OCI-M1 (cell line): ENCODE measurements around the gene HTR3D.
"Not testable (repeated sequence)": the region's sequence is repeated elsewhere in the genome, so short reads cannot be mapped to it uniquely, and the experiment has no call there.

Experiments
- DNase-seq: peaks from one replicate; lab custom pipeline; 2025; lab: John Stamatoyannopoulos, UW

HTR3D gene

DNA sequence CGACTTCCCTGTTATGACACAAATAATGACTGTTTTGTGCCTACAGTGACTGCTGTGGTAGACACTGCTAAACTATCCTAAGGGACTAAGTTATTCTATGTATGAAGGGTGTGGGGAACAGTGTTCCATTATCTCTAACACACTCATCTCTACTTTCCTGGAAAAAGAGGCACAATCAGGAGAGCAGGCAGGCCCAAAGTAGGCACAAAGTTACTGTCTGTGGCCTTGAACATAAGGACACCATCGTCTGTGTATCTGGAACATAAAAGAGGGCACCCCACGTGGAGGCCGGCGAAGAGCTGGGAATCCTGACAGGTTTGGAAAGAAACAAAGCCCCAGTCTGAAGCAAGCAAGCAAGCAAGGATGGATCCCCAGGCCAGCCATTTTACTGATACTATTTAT, 15.4 kb upstream of the HTR3D start:
- peak; percentile 64 for DNase-seq

DNA sequence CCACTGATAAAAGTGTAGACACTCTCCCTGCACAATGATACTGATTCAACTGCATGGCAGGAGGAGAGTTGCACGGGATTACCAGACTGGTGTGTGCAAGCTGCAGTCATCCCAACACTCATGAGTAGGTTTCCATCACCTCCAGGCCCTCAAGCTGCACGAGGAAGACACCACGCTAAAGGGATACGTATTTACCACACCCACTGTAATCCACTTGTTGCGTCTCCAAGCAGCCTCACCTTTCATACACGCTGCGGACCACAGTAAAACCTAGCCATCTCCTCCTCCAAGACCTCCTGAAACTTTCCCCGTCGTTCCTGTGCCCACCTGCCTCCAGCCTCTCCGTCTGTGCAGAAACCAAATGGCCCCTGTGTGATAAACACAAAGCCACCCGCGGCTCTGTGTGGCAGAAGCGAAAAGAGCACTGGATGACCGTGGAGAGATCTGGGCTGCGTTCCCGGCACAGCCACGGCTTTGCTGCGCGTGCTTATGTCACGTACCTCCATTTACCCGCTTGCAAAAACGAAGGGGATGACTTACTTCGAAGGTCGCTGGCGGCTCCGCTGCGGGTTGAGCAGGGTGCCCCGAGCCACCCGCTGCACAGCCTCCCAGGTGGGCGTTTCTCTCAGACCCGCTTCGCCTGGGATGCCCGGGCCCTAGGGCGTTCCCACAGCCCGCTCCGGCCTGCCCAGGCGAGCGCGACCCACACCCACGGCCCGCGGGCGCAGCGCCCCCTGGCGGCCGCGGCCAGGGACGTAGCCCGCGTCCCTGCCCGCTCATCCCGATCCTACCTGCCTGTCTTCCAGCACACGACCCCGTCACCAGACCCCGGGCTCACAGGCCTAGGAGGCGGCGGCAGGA, 14.5 kb upstream of the HTR3D start:
- peak; percentile 69 for DNase-seq

DNA sequence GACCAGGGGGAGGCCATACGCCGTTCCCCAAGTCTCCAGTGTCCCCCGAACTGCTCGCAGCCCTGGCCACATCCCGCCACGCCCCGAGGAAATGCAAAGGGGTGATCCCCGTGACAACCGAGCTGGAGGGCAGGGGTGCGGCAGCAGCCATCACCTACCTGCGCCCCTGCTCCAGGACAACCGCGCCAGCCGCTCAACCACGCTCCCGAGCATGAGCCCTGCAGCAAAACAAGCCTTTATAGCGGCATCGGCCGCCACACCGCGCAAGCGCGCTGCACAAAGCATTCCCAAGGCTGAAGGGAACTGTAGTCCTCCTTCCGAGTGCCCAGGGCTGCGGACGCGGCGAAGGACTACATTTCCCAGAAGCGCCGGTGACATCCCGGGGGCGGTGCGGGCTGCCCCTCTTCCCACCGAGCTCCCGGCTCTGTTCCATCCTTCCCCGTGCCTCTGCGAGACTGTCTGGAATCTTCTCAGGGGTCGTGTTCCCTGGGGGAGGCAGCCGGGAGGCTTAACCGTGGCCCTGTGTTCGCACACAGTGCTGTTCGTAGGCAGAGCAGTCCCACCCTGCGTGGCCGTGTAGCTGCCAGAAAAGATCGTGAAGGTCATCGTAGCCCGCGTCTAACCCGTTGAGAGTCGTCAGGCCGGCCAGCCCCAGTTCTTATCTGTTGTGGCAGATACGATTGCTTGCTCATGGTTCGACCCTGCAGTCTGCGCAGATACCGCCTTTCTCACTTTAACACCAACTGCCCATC, 13.7 kb upstream of the HTR3D start, which contains the start of gene ABCC5:
ABCC5 (minus strand) TSS at position 213 of the 752 bp plus-strand sequence. CDS start 3,492 bp downstream, outside the sequence.
- peak; percentile 93 for DNase-seq

DNA sequence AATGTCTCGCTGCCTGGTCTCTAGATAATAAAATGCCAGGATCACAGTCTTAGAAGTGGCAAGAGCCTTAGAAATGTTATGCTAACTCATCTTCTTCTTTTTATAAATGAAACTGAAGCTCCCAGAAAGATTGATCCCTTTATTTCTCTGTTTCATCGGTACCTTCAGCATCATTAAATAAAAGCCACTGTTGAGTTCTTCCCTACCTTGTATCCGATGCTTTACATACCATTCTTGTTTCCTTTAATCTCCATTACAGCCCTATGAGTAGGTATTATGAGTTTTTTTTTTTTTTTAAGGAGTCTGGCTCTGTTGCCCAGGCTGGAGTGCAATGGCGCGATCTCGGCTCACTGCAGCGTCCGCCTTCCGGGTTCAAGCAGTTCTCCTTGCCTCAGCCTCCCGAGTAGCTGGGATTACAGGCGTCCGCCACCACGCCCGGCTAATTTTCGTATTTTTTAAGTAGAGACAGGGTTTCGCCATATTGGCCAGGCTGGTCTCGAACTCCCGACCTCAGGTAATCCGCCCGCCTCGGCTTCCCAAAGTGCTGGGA, 13.0 kb upstream of the HTR3D start:
- DNase-seq = no peak

DNA sequence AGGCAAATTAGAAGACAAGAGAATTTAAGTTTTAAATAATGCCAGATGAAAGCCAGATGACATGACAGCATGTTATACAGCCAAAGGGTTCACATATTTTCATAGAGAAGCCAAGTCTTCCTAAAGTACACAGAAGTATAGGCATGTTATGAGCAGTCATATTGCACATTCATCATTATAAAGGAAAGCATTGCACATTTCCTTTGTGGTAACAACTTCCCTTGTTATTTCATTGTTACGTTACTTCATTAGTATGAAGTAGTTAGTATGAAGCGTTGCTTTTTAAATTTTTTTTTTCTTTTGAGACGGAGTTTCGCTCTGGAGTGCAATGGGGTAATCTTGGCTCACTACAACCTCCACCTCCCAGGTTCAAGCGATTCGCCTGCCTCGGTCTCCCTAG, 9.2 kb upstream of the HTR3D start:
- no peak for DNase-seq

DNA sequence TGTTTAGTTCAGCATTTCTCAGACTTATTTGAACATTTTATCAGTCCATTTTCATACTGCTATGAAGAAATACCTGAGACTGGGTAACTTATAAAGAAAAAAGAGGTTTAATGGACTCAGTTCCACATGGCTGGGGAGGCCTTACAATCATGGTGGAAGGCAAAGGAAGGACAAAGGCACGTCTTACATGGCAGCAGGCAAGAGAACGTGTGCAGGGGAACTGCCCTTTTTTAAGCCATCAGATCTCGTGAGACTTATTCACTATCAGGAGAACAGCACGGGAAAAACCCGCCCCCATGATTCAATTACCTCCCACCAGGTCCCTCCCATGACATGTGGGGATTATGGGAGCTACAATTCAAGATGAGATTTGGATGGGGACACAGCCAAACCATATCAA, 6.3 kb upstream of the HTR3D start:
- DNase-seq = not testable (repeated sequence)

DNA sequence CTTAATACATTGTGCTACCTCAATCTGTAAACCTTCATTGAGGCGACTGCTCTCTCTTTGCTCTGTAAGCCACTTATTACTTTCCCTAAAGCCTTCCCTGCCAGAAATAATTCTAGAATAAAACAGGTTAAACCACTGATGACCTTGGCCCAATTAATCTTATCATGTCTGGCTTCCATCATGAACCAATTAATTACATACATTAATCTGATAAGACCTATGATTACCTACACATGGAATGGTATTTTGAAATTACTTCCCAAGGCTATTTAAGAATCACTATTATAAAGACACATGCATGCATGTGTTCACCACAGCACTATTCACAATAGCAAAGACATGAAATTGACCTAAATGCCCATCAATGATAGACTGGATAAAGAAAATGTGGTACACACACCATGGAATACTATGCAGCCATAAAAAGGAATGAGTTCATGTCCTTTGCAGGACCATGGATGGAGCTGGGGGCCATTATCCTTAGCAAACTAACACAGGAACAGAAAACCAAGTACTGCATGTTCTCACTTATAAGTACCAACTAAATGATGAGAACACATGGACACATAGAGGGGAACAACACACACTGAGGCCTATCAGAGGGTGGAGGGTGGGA, 3.2 kb upstream of the HTR3D start:
- DNase-seq = not testable (repeated sequence)

DNA sequence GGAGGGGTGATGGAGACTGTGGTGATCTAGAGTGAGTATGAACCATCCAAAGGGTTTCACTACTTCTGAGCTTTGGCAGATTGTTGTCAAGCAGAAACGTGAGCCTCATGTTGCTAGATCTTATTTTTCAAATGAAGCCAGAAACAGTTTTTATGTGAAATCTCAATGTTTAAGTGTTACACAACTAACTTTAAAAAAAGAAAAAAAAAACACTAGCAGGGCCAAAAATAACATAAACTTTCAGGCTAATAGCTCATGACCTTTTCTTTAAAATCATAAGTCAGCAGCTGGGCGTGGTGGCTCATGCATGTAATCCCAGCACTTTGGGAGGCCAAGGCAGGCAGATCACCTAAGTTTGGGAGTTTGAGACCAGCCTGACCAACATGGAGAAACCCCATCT, 2.1 kb upstream of the HTR3D start:
- DNase-seq = no peak

DNA sequence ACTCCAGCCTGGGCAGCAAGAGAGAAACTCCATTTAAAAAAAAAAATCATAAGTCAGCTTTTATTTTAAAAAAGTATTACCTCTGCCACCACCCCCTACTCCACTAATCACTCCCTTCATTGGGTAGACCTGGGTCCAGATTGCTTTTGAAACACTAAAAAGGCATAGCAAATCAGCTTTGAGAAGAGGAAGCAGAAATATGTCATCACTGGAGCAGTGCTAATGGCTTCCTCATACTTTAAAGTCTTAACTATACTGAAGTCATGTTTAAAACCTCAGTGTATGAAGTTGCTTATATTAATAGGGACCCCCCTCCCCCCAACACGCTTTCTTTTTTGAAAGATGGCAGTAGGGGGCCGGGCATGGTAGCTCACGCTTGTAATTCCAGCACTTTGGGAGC, 1.0 kb upstream of the HTR3D start:
- no peak for DNase-seq

DNA sequence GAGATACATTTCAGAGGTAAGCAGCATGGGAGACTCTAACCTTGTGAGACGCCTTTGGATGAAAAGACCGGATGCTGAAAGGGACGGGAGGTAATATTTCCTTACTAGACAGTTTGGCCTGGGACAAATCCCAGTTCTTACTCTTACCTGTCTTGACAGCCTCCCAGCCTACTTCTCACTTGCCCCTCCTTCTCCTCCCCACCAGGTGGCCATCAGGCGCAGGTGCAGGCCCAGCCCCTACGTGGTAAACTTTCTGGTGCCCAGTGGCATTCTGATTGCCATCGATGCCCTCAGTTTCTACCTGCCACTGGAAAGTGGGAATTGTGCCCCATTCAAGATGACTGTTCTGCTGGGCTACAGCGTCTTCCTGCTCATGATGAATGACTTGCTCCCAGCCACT, 6.3 kb downstream of the HTR3D start:
- no peak for DNase-seq

DNA sequence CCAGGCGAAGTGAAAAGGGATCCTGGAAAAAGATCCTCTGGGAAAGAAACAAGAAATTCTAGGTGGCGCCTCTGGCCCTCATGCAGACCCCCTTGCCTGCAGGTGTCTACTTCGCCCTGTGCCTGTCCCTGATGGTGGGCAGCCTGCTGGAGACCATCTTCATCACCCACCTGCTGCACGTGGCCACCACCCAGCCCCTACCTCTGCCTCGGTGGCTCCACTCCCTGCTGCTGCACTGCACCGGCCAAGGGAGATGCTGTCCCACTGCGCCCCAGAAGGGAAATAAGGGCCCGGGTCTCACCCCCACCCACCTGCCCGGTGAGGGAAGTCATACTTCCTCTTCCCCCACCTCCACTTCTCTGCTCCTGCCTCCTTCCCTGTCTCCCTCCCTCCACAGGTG, 6.8 kb downstream of the HTR3D start:
- not testable (repeated sequence) for DNase-seq

DNA sequence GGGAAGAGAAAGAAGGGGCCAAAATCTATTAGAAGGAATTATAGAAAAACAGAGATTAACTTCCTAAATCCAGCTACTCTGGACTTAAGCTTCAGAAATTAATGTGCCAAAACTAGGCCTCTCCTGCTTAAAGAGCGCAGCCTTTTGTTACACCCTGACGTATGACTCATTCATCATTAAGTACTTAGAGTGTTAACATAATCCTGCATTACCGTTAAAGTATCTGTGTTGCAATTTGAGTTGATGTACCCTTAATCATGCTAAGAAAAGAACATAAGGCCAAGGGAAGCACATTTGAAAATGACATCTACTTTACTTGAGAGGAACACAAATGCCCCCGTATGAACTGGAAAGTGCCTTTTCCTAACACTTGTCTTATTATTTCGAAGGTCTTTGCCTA, 7.9 kb downstream of the HTR3D start:
- no peak for DNase-seq

DNA sequence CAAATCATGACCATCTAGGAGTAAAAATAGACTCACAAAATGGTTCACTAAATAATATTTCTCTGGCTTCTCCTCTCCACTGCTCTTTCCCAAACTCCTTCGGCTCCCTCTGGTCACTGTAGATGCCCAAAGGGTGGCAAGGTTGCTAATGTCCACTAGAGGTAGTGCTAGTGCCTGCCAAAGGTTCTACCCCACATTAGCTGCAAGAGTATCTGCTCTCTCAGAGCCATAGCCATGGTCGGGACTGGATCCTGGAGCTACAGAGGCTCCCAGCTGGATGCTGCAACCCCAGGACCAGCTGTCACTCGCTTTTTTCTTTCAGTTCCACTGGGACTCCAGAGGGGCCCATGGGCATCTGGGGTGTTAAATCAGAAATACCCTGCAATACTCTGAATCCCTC, 8.5 kb downstream of the HTR3D start:
- DNase-seq = peak; percentile 48

DNA sequence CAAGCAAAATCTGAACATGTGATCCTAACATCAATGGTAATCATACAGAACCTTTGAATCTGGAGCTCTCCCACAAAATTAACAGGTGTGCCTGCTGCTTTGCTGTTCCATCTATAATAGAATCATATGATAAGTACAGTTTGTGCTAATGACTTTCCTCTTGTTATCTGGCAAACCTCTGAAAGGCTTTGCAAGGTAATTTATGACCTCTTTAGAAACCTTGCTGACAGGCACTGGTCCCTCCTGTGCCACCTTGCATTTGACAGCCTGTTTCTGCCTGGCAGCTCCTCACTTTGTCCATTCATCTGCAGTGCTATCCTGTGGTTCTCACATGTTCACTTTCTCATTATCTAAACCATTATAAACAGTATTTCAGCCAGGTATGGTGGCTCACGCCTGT, 11.1 kb downstream of the HTR3D start:
- DNase-seq = no peak

DNA sequence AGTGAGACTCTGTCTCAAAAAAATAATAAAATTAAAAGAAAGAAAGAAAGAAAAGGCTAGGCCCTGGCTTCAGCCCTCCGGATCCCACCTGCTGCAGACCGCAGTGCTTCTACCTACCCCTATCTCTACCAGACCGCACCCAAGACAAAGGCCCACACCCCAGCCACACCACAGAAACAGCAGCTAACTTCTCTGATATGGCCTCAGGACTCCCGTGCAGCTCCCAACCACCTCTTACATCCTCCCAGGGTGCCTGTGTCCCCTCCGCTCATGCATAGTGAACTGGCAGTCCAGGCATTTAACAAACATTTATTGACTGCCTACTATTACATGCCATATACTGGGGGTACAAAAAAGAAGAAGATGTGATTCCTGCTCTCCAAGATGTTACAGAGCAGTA, 14.5 kb downstream of the HTR3D start:
- DNase-seq = no peak

DNA sequence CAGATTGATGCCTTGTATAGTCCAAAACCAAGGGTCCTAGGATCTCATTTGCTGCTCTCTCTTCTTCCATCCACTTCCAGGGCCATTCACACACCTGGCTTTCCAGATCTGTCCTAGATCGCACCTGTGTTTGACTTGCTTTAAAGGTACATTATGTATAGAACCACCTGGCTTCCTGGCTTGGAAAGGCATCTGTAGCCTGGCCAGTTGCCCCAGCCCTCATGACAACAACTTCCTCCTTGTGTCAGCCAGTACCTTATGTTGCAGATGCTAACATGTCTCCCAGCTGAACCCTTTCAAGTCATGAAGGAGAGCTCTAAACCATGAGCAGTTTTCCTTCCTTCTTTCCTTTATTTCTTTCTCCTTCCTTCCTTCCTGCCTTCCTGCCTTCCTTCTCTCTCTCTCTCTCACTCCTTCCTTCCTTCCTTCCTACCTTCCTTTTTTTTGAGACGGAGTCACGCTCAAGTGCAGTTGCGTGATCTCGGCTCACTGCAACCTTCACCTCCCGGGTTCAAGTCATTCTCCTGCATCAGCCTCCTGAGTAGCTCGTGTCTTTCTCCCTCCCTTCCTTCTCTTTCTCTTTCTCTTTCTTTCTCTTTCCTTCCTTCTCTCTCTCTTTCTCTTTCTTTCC, 18.8 kb downstream of the HTR3D start:
- no peak for DNase-seq

DNA sequence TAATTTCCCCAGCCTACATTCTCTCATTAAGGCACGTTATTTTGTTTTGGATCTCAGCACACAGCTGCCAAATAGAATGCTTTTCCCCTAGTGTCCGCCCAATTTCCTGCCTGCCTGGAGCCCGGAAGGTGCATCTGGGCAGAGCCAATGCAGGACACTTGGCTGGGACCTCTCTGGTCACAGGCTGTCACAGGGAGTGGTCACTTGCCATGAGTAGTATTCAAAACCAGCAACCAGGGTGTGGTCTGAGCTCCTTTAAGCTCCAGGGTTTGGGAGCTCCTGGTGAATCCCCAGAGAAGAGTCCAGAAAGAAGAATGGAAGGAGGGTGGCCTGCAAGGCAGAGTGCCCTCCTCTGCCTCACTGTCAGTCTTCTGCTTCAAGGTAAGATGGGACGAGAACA, 21.2 kb downstream of the HTR3D start, which contains the start of gene HTR3C:
HTR3C (plus strand) TSS at position 281 of the 400 bp plus-strand sequence; CDS start at position 315, 34 bp downstream.
- DNase-seq = no peak

DNA sequence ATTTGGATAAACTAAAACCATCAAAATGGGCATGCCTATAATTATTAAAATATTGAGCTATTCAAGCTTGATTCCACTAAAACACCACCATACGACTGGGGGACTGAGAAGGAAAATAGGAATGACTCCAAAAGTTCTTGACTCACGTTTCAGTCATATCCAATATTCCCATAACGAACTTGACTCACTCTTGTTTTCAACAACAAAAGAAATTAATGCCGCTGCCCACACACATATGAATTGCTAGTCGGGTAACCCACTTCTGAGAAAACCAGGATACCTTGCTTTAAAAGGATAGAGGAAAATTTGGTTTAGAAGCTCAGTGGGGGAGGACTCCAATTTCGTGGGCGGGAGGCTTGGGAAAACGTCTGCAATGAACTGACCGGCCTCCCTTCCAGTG, 26.5 kb downstream of the HTR3D start:
- DNase-seq = no peak

DNA sequence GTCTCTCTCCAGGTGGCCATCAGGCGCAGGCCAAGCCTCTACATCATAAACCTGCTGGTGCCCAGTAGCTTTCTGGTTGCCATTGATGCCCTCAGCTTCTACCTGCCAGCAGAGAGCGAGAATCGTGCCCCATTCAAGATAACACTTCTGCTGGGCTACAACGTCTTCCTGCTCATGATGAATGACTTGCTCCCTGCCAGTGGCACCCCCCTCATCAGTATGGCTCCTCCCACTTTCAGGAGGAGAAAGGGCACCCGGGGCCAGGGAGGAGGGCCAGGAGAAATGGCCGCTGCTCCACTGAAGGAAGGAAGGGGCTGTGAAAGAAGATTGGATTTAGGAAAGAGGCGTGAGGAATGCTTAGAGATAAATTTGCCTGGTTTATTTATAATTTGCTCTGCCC, 27.9 kb downstream of the HTR3D start:
- no peak for DNase-seq

DNA sequence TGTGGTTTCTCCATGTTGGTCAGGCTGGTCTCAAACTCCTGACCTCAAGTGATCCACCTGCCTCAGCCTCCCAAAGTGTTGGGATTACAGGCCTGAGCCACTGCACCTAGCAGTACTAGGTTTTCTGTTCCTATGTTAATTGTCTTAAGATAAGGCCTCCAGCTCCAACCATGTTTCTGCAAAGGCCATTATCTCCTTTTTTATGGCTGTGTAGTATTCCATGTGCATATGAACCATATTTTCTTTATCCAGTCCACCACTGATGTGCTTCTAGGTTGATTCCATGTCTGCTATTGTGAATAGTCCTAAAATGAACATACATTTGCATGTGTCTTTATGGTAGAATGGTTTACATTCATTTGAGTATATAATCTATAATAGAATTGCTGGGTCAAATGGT, 31.1 kb downstream of the HTR3D start:
- no peak for DNase-seq

DNA sequence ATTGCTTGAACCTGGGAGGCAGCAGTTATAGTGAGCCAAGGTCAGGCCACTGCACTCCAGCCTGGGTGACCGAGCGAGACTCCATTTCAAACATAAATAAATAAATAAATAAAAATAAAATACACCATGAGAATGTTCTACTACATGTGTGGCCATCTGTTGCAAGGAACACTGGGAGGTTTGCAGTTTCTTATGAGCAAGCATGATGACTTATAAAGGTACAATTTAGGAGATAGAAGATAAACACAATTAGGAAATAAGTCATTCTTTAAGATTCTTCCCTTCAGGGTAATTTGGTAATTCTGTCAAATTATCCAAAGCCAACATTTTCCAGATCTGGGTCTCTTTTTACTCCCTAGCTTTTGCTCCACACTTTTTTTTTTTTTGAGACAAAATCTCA, 34.7 kb downstream of the HTR3D start:
- no peak for DNase-seq

DNA sequence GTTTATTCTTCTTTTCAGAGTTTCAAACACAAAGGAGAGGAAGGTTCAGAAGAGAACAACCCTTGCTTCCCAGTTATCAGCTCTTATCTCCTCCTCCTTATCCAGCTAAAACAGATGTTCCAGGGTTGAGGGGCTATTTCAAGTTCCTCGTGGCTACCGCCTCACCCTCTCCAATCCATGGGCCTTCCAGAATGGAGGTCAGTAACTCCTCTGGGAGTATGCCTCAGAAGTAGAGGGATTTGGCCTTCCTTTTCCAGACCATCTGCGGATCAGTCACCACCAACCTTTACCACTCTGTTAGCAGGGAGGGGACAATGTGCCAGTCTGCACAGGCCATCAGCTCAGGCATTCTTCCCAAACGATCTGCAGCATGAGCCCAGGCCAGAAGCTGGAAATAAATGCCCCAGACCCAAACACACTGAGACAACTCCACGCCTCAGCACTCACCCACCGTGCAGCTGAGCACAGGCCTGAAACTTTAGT, 36.1 kb downstream of the HTR3D start:
- peak; percentile 14 for DNase-seq
